NCI-H774 (cell line): ENCODE measurements around the gene C16orf90.
"Not testable (repeated sequence)": the region's sequence is repeated elsewhere in the genome, so short reads cannot be mapped to it uniquely, and the experiment has no call there.

Experiments used
- DNase-seq: peaks from one replicate; lab custom pipeline; 2025; lab: John Stamatoyannopoulos, UW

Gene C16orf90

DNA sequence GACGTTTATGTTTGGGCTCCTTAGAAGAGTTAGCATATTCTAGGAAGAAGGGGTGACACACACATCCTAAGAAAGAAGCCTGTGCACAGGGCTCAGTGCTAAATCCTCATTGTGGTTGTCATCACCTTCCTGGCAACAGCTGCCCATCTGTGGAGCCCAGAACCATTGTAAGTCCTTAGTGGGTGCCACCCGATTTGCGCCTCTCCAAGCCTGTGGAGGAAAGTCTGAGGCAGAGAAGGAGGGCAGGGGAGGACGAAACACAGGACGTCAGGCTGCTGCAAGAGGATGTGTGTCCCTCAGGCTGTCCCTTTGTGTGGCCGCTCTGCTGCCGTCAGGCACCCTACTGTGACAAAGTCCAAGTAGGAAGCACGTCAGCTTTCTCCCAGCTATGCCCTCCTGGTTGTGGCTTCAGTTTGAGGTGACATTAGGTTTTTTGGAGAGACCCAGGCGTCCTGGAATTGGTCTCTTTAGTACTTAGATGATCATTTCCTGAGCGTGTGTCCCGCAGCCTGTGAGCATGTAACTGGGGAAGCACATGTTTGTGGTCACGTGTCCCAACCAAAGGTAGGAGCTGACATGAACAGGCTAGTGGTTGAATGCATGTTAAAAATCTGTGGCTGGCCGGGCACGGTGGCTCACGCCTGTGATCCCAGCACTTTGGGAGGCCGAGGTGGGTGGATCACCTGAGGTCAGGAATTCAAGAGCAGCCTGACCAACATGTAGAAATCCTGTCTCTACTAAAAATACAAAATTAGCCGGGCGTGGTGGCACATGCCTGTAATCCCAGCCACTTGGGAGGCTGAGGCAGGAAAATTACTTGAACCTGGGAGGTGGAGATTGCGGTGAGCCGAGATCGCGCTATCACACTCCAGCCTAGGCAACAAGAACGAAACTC, 16.2 kb upstream of the C16orf90 start:
- DNase-seq = no peak

DNA sequence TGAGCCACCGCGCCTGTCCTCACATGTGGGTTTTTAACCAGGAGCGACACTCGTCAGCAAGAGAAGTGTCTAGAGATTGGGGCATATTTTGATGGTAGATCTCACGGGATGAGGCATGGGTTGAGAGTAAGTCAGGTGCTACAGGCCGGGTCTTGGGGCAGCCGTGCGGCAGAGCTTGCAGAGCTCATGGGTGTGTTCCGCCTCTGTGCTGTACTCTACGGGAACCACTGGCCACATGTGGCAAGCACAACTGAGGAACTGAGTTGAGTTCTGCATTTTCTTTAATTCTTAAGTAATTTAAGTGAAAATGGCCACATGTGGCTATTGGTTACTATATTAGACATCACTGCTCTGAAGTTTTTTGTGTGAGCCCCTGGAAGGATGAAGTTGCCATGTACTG, 15.1 kb upstream of the C16orf90 start:
- no peak for DNase-seq

DNA sequence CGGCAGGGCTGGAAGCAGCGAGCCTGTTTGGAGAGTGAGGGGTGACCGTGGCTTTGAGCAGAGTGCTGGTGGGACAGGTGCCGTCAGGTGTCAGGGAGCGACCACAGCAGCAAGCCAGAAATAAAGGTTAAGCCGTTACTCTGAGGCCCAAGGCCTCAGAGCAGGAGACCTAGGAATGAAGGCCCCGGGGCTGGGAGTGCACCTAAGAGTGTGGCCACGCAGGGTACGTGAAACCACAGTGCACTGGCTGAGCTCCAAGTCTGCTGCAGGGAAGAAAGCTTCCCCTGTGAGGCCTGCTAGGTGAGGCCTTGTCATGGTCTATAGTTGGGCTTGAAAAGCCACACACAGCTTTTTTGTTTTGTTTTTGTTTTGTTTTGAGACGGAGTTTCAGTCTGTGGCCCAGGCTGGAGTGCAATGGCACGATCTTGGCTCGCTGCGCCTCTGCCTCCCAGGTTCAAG, 14.2 kb upstream of the C16orf90 start:
- no peak for DNase-seq

DNA sequence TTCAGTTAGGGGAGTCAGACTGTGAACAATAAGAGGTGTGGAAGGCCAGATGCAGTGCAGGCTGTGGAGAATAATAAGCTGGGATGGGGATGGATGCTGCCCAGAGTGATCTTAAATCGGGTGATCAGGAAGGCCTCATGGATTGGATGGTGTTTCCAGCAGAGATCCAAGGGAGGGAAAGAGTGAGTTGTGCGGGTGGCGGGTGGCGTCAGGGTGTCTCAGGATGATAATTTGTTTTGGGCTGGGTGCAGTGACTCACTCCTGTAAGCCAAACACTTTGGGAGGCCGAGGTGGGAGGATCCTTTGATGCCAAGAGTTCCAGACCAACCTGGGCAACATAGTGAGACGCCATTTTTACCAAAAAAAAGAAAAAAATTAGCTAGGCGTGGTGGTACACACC, 13.4 kb upstream of the C16orf90 start:
- DNase-seq = no peak

DNA sequence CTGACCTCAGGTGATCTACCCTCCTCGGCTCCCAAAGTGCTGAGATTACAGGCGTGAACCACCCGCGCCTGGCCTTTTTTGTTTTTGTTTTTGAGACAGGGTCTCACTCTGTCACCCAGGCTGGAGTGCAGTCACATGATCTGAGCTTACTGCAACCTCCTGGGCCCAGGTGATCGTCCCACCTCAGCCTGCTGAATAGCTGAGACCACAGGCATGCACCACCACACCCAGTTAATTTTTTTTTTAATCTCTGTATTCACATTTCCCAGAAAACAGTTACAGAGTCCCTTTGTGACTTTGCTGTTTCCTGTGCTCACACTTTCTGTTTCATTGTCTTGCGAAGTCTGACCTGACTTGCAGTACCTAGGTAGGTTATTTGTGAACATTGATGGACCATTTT, 8.2 kb upstream of the C16orf90 start:
- DNase-seq = no peak

DNA sequence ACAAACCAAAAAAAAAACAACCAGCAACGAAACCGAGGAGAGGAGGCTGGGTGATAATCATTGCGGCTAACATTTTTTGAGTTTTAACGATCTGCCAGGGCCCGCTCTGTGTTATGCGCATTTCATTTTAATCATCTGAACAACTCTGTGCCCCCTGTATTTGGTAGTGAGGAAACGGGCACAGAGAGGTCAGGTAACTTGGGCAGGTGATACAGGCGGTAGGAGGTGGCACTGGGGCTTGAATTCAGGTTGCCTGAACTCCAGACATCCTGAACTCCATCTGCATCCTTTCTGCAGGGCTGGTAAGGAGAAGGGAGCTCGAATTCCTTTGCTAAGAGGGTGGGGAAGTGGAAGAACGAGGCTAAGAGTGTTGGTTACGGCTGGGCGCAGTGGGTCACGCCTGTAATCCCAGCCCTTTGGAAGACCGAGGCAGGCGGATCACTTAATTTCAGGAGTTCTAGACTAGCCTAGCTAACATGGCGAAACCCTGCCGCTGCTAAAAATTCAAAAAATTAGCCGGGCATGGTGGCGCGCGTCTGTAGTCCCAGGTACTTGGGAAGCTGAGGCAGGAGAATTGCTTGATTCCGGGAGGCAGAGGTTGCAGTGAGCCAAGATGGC, 6.6 kb upstream of the C16orf90 start:
- no peak for DNase-seq

DNA sequence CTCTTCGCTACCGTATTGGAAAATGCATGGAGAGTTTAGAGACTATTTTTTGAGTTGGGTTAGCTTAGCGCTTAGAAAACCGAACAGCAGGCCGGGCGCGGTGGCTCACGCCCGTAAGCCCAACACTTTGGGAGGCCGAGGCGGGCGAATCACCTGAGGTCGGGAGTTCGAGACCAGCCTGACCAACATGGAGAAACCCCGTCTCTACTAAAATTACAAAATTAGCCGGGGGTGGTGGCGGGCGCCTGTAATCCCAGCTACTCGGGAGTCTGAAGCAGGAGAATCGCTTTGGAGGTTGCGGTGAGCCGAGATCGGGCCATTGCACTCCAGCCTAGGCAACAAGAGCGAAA, 6.1 kb upstream of the C16orf90 start:
- DNase-seq = not testable (repeated sequence)

DNA sequence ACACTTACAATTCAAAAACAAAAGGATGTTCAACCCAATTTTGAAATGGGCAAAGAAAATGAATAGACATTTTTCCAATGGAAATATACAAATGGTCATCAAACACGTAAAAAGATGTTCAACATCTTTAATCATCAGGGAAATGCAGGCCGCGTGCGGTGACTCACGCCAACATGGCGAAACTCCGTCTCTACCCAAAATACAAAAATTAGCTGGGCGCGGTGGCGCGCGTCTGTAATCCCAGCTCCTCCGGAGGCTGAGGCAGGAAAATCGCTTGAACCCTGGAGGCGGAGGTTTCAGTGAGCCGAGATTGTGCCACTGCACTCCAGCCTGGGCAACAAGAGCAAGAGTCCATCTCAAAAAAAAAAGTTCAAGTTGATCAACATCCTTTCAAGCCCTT, 3.7 kb upstream of the C16orf90 start:
- no peak for DNase-seq

DNA sequence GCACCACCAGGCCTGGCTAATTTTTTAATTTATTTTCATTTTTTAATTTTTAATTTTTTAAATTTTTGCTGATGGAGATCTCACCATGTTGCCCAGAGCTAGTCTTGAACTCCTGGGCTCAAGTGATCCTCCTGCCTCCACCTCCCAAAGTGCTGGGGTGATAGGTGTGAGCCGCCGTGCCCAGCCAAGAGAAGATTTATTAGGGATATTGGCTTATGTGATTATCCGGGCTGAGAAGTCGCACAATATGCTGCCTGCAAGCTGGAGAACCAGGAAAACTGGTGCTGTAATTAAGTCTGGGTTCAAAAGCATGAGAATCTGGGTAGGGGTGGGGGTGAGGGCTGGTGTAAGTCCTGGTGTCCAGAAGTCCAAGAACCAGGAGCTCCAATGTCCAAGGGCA, 2.5 kb upstream of the C16orf90 start:
- no peak for DNase-seq

DNA sequence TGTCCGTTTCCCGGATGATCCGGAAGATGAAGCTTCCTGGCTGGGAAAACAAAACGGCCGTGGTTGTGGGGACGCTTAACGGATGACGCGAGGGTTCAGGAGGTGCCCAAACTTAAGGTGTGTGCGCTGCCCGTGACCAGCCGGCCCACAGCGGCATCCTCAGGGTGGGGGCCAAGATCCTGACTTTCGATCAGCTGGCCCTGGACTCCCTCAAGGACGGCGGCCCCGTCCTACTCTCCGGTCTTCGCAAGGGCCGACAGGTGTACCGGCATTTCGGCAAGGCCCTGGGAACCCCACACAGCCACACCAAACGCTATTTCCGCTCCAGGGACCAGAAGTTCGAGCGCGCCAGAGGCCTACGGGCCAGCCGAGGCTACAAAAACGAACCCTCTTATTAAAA, 1.1 kb upstream of the C16orf90 start:
- DNase-seq = no peak

DNA sequence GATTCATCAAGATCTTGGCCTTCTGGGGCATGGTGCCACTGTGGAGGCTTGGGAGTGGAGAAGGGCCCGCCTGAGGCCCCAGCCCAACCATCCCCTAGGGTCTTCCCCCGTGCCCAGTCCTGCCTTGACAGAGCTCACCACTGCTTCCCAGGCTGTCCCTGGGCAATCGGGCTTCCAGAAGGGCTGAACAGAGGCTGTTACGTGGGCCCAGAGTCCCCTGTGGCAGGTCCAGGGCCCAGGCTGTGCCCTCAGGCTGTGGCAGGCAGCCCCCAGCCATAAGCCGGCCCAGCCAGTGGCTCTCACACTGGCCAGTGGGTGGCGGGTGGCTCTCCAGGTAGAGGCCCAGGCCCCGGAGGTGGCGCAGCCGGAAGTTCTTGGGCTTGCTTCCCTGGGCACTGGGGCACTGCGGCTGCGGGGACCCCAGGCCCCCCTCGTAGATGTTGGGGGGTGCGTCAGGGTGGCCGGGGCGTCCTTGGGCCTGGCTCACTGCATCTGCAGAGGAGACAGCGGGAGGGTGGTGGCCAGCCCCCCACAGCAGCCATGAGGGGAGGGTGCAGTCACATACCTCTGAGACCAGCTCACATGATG, 809 bp downstream of the C16orf90 start:
- DNase-seq = no peak

DNA sequence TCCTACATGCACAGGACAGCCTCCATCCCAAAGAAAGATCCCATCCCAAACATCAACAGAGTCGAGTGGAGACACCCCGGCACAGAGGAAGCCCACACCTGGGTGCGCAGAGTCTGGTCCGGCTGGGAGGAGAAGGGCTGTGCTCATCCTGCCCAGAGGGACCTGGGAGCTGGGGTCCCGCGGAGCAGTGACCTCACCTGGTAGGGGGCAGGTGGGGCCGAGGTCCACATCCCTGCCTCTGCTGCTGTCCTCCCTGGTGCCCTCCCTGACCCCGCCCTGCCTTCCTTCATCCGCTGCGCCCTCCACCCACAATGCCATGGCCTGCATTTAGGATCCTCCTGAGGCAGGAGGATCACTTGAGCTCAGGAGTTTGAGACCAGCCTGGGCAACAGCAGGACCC, 2.9 kb downstream of the C16orf90 start:
- no peak for DNase-seq

DNA sequence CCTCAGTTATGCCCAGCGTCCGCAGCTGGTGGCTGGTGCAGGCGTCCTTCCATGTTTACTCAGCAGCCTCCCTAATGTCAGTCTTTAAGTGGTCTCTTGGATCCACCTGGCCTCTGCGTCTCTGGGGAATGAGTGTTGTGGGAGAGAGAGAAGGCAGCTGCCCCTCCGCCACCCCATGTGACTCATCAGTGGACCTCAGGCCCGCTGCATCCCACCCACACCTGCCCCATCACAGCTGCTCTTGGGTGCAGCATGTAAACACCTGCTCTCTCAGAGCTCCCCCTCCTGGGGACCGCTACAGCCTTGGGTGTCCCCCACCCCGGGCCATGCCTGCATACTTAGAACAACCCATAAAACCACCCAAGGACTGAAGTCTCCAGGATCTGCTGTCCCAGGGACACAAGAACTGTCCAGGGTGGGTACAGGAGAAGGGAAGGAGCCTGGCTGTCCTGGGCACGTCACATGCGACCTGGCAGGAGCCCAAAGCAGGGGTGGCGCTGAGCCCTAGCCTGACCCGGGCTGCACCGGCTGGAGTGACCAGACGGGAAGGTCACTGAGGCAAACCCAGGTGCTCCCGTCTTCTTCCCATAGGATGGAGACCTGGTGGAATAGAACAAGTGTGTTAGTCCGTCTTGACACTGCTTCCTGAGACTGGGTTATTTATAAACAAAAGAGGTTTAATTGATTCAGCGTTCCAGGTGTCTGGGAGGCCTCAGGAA, 4.2 kb downstream of the C16orf90 start:
- peak; percentile 74 for DNase-seq

DNA sequence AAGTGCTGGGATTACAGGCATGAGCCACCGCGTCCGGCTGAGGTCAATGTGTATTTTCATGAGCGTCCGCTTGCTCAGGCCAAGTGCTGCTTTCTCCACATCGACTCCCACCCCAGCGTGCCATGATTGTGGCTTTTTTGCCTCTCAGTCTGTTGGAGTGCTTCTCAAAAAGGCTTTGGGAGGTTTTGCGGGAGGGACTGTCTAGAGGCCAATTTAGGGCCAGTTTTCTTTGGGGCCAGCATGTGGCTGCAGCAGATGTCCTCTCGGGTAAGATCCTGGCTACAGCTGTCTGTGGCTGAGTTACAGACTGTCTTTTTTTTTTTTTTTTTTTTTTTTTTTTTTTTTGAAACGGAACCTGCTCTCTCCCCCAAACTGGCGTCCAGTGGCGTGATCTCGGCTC, 6.5 kb downstream of the C16orf90 start:
- DNase-seq = no peak

DNA sequence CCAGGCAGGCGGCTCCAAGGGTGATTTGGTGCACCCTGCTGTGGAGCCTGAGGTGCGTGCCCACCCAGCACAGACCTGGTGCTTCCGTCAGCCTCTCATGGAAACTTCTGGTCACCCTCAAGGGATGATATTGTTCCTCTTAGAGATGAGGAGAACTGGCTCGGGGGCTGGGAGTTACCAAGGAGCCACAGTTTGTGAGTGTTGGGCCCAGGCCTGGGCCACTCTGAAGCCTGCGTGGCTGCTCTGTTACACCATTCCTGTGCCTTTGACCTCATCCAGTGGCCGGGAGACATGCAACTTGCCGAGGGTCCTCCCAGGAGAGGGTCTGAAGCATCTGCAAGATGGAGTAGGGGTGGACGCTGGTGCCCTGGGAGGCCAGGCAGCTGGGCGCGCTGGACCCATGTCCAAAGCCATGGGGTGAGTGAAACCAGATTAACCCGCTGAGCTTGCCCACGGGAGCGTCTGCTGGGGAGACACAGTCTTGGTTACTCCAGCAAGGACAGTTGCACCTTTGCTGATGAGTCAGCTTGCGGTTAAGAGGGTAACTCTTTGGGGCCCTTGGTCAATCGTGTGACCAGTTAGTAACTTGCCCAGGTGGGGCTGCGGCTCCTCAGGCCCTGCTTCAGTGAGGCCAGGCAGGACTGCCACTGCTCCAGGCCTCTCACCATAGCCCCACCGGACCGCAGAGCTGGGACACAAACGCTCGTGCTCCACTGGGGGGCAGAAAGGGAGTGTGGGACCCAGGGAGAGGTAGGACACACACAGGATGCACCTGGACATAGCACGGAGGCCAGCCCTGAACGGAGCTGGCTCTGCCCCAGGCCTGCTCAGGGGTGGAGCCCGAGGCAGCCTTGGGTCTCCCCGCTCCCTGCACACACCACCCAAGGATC, 7.5 kb downstream of the C16orf90 start:
- DNase-seq = no peak

DNA sequence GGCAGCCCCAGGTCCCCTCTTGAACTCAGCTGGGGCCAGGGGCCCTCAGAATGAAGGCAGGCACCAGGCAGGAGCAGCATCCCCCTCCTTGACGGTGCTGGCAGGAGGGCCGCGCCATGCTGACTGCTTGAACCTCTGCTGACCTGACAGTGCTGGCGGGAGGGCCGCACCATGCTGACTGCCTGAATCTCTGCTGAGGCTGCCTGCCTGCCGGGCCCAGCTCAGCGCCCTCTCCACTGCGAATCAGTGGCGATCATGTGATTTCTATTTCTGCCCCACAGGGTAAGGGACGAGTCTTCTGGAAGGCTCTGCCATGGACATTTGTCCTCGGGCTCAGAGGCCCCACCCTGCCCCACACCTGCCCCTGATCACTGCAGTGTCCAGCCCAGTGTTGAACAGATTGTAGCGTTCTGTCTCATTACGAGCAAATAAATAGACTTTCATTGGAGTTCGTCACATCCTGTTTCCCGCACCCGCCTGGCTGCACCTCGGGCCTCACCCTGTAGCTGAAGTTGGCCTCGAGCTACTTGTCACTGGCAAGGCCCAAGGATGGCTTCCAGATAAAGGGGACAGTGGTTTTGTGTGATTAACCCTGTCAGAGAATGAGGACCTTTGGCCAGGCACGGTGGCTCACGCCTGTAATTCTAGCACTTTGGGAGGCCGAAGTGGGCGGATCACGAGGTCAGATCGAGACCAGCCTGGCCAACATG, 8.6 kb downstream of the C16orf90 start:
- DNase-seq = no peak

DNA sequence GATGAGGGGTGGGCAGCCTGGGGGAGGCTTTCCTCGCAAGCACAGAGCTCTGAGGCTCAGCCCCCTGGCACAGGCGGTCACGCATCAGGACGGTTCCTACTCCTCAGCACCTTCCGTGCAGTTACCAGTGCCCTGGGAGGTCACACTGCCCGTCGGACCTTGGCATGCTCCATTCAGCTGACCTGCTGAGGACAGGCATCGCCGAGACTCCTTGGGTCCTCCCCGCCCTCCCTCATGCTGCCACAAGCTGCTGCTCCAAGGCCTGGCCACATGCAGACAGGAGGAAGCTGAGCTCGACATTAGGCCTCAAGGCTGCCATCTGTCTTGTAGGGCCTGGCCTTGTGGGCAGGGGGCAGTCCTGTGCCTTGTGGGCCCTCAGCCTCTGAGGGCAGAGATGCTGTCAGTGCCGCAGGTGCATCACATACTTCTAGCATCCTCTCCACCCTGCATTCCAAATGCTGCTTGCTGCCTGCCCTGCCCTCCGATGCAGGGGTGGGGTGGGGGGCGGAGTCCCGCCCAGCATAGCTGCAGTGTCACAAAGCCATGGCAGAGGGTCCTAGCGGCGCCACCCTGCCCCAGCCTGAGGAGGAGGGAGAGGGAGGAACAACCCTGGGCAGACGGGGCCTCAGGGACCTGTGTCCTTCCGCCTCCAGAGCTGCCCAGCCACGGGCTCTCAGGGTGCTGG, 9.3 kb downstream of the C16orf90 start:
- DNase-seq = no peak

DNA sequence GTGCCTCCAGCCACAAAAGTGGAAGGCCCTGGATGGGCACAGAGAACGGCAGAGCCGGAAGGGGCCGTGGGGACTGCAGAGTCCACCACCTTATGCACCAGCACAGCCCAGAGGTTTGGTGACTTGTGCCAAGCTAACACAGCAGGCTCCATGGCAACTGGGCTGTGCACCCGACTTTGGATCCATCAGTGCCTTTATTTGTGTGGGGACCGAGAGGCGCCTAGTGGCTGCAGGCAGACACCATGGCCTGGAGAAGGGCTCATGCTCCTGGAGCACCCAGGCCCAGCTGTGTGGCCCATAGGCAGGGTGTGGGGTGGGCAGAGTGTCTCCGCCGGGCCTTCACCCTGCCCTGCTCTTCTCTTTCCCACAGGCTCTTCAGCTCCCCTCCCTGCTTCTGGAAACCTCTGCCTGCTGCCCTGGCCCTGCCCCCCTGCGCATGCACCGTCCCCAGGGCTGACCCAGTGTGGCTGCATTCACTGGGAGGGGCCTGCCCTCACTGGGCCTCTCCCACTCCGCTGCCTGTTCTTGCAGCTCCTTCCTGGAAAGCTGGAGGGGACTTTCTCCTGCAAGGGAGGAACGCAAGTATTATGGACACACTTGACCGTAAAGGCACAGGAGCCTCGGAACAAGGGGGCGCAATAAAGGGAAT, 10.1 kb downstream of the C16orf90 start:
- DNase-seq = no peak

DNA sequence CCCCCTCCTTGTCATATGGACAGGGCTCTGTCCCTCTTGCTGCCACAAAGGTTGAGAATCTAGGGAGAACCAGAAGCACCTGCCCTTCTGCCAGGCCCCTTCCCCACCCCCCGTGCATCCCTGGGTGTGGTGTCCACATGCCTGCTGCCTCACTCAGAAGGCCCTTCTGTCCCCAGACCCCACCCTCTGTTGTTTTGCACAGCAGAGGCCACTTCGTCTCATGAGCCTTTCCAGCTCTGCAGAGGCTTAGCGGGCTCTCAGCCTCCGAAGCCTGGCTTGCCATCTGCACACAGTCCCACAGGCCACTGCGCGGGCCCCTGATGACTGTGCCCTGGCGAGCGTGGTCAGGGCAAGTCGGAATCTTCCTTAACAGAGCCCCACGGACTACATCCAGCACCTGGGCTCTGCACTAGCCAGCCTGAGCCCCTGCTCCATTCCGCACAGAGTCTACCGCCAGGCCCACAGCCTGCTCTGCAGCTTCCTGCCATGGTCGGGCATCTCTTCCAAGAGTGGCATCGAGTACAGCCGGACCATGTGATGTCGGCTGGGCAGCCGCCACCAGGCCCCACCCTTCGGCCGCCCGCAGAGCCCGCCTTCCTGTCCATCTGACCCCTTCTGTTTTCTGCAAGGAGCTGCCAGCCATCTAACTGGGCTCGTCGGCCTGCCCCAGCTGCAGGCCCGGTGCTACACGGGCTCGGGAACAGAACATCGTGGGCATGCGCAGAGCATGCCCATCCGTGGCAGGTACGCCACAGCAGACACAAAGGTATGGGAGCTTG, 10.8 kb downstream of the C16orf90 start:
- no peak for DNase-seq
